DLD1 (cell line): ENCODE data around the gene HAX1.

Experiments used
- in situ Hi-C: cut with HindIII; loops from 2 replicates; pipeline ENCODE4 v1.10.0; 2017; ENCODE audit warnings: low sequenced_read_pairs

The HAX1 gene

GRCh38 chr1:154324669-154325582 is 52.5 kb downstream of the HAX1 start, which contains the start of gene ATP8B2:
TSS of gene ATP8B2 (plus strand) at chr1:154325525. CDS start at chr1:154328142, 2,617 bp downstream.
- in situ Hi-C loops: no loop called here
